D341Med (cell line): Measurements from ENCODE around the gene MX2.

Experiments
- DNase-seq: peaks from one replicate; pipeline ENCODE4 v3.0.0; 2012; ENCODE audit warnings: low spot score

The MX2 gene

DNA sequence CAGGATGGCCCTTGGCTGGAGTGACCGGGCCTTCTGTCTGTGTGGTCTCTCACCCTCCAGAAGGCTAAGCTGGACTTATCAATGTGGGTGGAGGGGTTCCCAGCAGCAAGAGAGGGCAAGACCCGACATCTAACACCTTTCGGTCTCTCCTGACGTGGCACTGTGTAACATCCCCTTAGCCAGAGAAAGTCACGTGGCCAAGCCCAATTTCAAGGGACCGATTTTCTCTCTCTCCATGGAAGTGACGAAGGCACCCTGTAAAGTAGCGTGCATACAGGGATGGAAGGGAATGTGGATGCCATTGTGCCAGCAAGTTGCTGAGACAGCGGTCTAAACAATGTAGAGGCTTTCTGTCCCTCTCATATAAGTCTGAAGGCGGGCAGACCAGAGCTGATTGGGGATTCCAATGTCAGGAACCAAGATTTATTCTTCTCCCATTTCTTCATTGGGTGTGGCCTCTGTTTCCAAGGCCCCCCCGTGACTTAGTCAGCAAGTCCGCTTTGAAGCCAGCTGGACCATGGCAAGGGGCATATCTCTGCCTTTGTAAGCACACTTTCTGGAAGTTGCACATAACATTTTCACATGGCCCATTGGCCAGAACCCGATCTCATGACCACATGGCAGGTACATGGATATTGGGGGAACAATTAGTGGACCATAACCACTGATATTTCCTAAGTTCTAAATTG is 76.7 kb downstream of the MX2 start:
- DNase-seq, result no peak

DNA sequence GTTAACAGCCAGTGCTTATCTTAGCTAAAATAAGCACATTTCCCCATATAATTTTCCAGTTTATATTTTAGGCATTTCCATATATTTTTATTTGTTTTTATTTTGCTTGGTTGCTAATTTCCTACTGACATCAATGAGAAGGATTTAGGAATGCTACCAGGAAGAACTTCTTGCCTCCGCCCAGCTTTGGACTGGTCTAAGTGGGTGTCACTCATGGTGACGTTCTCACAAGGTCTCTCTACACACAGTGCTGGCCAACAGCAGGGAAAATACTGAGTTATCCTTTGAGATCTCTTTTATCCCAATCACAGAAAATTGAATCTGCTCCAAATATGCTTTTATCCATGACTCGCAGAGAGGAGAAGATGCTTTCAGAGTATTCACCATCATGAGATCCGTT is 77.4 kb downstream of the MX2 start:
- no peak for DNase-seq

DNA sequence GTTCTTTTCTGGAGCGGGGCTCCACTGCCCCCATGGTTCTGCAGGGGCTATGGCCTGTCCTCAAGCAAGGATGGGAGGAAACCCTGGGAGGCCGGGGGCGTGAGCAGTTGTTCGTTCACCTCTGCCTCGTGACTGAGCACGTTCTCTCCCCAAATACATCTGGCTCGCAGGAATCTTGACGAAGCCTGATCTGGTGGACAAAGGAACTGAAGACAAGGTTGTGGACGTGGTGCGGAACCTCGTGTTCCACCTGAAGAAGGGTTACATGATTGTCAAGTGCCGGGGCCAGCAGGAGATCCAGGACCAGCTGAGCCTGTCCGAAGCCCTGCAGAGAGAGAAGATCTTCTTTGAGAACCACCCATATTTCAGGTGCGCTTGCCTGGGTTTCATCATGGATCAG is 79.7 kb downstream of the MX2 start:
- no peak for DNase-seq

DNA sequence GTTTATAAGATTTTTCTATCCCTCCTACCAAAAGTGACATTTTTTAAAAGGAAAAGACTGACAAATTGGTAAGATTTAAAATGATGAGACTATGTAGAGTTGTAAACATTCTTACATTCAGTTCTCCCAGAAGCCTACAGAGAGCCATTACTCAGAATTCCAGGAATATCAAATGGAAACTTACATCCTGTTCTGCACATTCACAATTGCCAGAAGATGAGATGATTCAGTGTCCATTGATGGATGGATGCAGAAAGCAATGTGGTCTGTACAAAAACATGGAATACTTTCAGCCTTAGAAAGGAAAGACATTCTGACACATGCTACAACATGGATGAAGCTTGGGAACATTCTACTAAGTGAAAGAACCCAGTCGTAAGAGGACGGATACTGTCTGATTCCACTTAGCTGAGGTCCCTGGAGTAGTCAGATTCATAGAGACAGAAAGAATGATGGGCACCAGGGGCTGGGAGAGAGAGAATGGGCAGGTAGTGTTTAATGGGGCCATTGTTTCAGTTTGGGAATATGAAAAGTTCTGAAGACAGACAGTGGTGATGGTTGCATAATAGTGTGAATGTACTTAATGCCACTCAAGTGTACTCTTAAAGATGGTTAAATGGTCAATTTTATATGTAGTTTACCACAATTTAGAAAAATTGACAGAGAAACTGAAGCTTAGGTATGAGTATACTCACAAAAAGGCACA is 80.8 kb downstream of the MX2 start:
- no peak for DNase-seq

DNA sequence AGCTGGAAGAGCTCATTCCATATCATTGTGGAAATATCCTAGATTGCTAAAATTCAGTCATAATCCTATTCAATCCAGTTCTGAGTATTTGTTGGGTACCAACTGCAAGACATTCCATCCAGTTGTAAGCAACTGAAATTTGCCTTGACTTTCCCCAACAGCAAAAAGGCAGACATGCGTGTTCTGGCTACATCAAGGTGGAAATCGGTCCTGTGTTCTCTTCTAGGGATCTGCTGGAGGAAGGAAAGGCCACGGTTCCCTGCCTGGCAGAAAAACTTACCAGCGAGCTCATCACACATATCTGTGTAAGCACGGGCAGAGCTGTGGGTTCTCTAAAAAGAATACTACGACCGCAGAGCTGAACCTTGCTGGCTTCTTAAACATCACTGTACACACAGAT is 81.7 kb downstream of the MX2 start:
- no peak for DNase-seq

DNA sequence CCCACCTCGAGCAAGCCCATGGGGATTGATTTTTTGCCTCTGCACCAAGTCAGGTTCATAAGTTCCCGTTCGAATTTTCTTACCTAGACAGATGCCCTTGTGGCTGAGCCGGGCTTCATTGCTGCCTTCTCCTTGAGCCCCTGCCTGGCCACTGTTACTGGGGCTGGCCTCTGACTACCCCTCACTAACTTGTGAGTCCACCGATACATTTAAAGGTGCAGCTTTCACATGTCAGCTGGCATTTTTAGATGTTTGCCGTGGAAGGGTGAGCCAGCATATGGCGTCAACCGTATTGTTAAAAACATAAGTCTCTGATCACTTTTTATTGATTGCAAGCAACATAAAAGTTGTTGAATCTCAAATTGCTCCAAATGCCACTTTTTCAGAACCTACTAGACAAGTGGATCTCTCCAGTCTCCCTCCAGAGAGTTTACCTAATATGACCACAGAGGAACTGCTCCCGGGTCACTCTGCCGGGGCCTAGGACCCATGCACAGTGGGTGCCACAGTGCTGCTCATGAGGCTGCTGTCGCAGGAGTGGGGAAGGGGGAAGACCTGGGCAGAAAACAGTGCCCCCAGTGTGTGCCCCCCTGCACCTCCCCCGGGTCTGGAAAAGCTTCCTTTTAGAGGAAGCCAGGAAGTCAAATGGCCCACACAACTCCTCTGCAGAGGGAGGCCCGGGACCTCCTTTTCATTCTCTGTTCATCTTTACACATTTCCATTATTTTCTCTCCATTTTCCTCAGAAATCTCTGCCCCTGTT is 83.1 kb downstream of the MX2 start:
- DNase-seq, result no peak

DNA sequence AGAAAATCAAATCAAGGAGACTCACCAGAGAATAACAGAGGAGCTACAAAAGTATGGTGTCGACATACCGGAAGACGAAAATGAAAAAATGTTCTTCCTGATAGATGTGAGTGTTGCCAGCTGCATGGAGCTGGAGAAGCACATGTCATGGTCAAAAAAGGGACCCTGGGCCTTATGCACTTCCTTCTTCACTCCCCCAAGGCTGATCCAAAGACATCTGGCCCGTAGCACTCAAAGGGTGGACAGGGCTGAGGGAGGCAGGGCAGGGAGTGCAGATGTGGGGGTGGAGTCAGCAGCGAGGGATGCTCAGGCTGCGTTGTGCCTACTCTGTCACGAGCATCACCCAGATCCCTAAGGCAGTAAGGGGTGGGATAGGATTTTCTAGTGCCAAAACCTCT is 83.6 kb downstream of the MX2 start:
- DNase-seq, result no peak

DNA sequence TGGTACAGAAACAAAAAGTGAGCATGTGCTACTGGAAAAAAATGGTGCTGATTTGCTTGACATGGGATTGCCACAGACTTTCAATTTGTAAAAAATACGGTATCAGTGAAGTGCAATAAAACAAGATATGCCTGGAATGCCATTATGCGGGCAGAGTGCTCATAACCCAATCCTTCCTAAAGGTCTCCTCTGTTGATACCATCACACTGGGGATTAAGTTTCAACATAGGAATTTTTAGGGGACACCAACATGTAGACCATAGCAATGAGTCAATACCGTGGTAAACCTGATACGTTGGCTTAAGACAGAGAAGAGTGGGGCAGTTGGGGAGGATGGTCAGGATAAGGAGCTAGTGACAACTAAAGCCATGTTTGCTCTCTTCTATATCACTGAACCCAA is 84.8 kb downstream of the MX2 start:
- no peak for DNase-seq

DNA sequence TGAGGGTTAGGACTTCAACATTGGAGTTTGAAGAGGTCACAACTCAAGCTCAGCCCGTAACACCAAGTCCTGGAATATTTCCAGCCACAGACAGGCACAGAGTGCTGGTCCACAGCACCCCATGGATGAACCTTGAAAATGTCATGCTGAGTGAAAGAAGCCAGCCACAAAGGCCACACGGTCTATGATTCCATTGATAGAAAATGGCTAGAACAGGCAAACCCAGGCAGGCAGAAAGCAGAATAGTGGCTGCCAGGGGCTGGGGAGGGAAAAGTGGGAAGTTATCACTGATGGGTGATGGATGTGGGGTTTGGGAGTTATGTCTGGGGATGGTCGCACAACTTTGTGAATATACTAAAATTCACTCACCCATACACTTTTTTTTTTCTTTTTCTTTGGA is 85.5 kb downstream of the MX2 start:
- no peak for DNase-seq

DNA sequence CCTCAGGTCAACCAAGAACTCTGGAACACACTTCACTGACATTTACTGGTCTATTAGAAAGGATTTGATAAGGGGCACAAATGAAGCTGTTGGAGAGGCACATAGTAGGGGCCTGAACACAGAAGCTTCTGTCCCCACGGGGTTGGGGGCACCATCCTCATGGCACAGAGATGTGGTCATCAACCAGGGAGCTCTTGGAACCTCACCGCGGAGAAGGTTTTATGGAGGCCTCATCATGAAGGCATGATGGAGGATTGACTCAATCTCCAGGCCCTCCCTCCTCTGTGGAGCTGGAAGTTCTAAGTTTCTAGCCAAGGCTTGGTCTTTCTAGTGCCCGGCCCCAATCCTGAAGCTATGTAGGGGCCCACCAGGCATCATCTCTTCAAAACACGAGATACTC is 87.8 kb downstream of the MX2 start:
- no peak for DNase-seq

DNA sequence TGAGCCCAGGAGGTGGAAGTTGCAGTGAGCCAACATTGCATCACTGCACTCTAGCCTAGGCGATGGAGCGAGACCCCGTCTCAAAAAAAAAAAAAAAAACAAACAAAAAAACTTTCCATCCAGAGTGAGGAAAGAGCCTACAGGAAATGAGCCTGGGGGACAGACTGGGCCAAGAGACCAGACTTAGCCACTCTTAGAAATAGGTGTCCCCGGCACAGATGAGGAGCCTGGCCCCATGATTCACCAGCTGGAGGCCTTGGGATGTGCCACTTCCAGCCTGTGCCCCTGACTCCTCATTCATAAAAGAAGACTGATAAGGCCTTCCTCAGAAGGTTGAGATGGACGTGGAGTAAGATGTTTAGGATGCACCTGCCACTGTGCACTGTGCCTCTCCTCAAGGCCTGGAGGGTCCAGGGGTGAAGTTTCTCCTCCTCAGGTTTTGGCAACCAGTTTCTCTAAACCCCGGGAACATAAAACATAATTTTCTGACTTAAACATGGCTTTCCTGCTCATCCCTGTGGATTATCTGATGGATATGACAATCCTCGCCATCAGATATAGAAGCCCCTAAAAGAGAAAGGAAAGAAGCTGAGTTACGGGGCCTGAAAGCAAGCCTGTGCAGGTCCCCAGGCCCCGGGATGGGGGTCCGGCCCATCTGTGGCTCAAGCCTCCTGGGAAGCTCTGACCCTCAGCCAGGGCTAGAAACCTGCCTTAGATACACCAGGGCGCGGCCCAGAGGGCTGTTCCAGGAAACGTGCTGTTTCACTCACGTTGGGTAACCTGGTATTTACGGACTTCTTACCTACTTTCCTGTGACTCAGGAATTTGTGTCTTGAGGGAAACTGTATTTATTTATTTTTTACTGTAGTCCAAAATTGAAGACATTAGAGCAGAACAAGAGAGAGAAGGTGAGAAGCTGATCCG is 90.2 kb downstream of the MX2 start:
- no peak for DNase-seq

DNA sequence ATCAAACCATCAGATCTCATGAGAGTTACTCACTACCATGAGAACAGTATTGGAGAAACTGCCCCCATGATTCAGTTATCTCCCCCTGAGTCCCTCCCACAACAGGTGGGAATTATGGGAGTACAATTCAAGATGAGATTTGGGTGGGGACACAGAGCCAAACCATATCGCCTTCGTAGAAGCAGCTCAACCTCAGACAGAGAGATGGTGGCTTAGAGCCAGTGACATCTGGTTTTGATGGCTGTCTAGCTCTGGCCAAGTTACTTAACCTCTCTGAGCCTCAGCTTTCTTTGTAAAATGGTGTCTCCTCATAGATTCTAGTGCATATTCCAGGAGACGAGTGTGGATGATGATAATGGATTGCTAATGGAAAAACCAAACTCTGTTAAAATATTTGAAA is 91.4 kb downstream of the MX2 start:
- no peak for DNase-seq

DNA sequence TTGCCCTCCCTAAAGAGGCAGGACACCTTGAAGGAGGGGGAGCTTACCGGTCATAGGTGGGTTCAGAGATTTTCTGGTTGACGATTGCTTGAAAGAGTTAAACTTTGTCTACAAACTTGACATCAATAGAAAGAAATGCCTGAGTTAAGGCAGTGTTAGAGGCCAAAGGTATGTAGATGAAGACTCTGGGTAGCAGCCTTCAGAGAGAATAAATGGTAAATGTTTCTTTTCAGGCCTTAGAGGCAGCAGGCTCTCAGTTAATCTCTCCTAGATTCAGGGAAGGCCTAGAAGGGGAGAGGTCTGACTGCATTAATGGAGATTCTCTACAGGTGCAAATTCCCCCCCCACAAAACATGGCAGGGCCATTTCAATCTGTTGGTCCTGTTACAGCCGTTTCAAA is 91.9 kb downstream of the MX2 start:
- no peak for DNase-seq

DNA sequence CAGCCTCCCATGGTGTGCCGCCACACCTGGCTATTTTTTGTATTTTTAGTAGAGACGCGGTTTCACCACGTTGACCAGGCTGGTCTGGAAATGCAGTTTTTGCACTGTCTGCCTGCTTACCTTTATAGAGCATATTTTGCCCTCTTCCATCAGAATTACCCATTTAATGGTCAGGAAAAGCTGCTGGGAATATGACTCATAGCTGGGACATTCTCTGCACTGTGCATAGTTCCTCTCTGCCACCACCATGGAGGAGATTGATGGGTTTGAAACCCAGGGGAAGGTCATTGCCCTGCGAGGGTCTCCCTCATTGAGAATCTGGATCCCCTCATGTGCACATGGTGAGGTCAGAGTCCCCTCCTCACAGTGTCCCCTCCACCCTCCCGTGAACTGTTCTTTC is 96.3 kb downstream of the MX2 start:
- no peak for DNase-seq

DNA sequence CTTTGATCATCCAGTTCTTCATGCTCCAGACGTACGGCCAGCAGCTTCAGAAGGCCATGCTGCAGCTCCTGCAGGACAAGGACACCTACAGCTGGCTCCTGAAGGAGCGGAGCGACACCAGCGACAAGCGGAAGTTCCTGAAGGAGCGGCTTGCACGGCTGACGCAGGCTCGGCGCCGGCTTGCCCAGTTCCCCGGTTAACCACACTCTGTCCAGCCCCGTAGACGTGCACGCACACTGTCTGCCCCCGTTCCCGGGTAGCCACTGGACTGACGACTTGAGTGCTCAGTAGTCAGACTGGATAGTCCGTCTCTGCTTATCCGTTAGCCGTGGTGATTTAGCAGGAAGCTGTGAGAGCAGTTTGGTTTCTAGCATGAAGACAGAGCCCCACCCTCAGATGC is 96.7 kb downstream of the MX2 start:
- no peak for DNase-seq
